Naive thymus-derived CD4-positive, alpha-beta T cell (primary cell): ENCODE results near the gene MYOCD. TPM values are rescaled to one million over a fixed set of nuclear protein-coding genes. Genes with fewer than 3 reads are reported as not detected.

Experiments
- ATAC-seq: fragments of 150-1000 bp; cut with Tn5 transposase; 2 replicates; pipeline ENCODE4 v1.10.0; 2021; ENCODE audit warnings: mild to moderate bottlenecking, moderate library complexity
- CTCF ChIA-PET: fragments of 350-600 bp; sonication (Branson Sonifier 250); formaldehyde crosslinking; loops from one replicate; lab custom pipeline; 2021; ENCODE audit warnings: antibody characterized with exemption; lab: Charles Lee
- POLR2A ChIA-PET: fragments of 350-600 bp; sonication (Branson Sonifier 250); formaldehyde crosslinking; loops from one replicate; lab custom pipeline; 2021; ENCODE audit warnings: antibody characterized with exemption, inconsistent platforms; lab: Charles Lee
- DNase-seq, 9 donors: peaks; one replicate each; pipeline versions ENCODE4 v3.0.0 to v3.0.0-alpha.2; 2020 to 2022; ENCODE audit warnings: mixed read lengths in 1 of 9
- H3K27ac ChIP-seq: one replicate; pipeline ENCODE4 v1.7.0; 2013; ENCODE audit warnings: mild to moderate bottlenecking, low read depth, low read length, moderate library complexity
- H3K27me3 ChIP-seq, 2 donors: one replicate each; pipeline ENCODE4 v1.7.0; 2013; ENCODE audit warnings: low read length in 2 of 2, mild to moderate bottlenecking in 2 of 2, moderate library complexity in 2 of 2; ENCODE audit not compliant: control insufficient read depth in 2 of 2, insufficient read depth in 2 of 2
- H3K36me3 ChIP-seq, 3 experiments: 1 replicate in 2 of 3; 2 replicates in 1 of 3; pipeline ENCODE4 v1.7.0; 2013; ENCODE audit warnings: low read length in 3 of 3, mild to moderate bottlenecking in 3 of 3, moderate library complexity in 1 of 3; ENCODE audit not compliant: insufficient read depth in 3 of 3, control insufficient read depth in 2 of 3
- H3K4me1 ChIP-seq, 2 donors: one replicate each; pipeline ENCODE4 v1.7.0; 2013; ENCODE audit warnings: low read length in 2 of 2, mild to moderate bottlenecking in 2 of 2, moderate library complexity in 1 of 2; ENCODE audit not compliant: control insufficient read depth in 2 of 2, insufficient read depth in 2 of 2
- H3K4me3 ChIP-seq: 2 replicates; pipeline ENCODE4 v1.7.0; 2013; ENCODE audit warnings: mild to moderate bottlenecking, low read length
- H3K9me3 ChIP-seq, 3 experiments: 1 replicate in 2 of 3; 2 replicates in 1 of 3; pipeline ENCODE4 v1.7.0; 2013; ENCODE audit warnings: low read length in 3 of 3; ENCODE audit not compliant: control insufficient read depth in 2 of 3
- H3K27ac Mint-ChIP-seq, 9 donors: one replicate each; pipeline ENCODE4 v1.8.0; 2020 to 2022; ENCODE audit warnings: mixed read lengths in 9 of 9, mild to moderate bottlenecking in 8 of 9, moderate library complexity in 5 of 9, inconsistent platforms in 2 of 9
- H3K27me3 Mint-ChIP-seq, 5 donors: one replicate each; pipeline ENCODE4 v1.8.0; 2021 to 2022; ENCODE audit warnings: mixed read lengths in 5 of 5, mild to moderate bottlenecking in 1 of 5
- H3K36me3 Mint-ChIP-seq, 5 donors: one replicate each; pipeline ENCODE4 v1.8.0; 2020 to 2022; ENCODE audit warnings: mixed read lengths in 5 of 5, mild to moderate bottlenecking in 3 of 5, inconsistent platforms in 1 of 5
- H3K4me1 Mint-ChIP-seq, 7 donors: one replicate each; pipeline ENCODE4 v1.8.0; 2020 to 2022; ENCODE audit warnings: mixed read lengths in 7 of 7, mild to moderate bottlenecking in 3 of 7, inconsistent platforms in 1 of 7
- H3K4me3 Mint-ChIP-seq, 10 donors: one replicate each; pipeline ENCODE4 v1.8.0; 2020 to 2022; ENCODE audit warnings: mild to moderate bottlenecking in 10 of 10, mixed read lengths in 10 of 10, moderate library complexity in 6 of 10, inconsistent platforms in 2 of 10
- H3K9me3 Mint-ChIP-seq, 11 donors: one replicate each; pipeline ENCODE4 v1.8.0; 2020 to 2022; ENCODE audit warnings: mixed read lengths in 11 of 11, mild to moderate bottlenecking in 4 of 11, inconsistent platforms in 1 of 11, moderate library complexity in 1 of 11
- intact Hi-C, 2 donors: fragments of 100-400 bp; cut with micrococcal nuclease; formaldehyde crosslinking; loops; one replicate each; pipeline ENCODE4 v1.15.1; 2023
- polyA plus RNA-seq, 2 donors: library from polyadenylated mRNA; unstranded; fragments of 300-500 nt; fragmentation: Illumina TruSeq; gene quantifications; one replicate each; pipeline ENCODE4 v1.2.3, GENCODE V29; 2021
- total RNA-seq, 6 experiments: library from RNA in 5 of 6; stranded (reverse) in 5 of 6; gene quantifications; 1 replicate in 5 of 6; 2 replicates in 1 of 6; pipeline ENCODE4 v1.2.3 and lab custom pipeline; 2021 to 2026

Gene MYOCD
- total and polyA plus RNA-seq, 7 experiments from 2014 or later: not detected

DNA sequence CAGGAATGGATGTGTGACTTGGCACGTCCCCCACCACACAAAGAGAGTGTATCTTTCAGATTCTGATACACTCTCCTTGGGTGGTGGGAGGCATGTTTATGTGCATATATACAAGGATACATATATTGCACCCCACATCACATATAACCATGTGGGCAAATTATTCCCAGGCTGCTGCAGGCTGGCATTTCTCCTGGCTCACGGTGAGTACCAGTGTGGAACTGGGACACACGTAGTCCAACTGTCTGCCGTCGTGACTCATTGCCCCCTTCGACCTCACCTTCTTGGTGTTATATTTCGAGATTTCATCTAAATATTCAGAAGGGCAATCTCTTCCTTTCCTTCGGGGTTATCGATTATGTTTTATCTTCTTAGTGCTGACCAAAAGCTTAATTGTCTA, 148.0 kb downstream of the MYOCD start:
- ATAC-seq: no peak
- no peak overlapping the region for H3K4me3 ChIP-seq

GRCh38 chr17:12814718-12815117, 149.0 kb downstream of the MYOCD start:
- CTCF ChIA-PET: no interaction called here
- Mint-ChIP-seq H3K9me3 (peaks cover 3 to 35% (median 10%) of the 10 kb centered on the region in 11 donors), H3K36me3 (no peaks in the 10 kb centered on the region), H3K4me1 (no peaks in the 10 kb centered on the region), H3K4me3 (no peak overlapping the region), H3K27me3 (peaks cover 0 to 3% (median 0%) of the 10 kb centered on the region in 5 donors), H3K27ac (no peak overlapping the region)
- Histone ChIP-seq H3K27ac (no peak overlapping the region), H3K9me3 (peaks cover 0 to 2% (median 0%) of the 10 kb centered on the region in 3 experiments), H3K36me3 (no peaks in the 10 kb centered on the region), H3K4me3 (no peak overlapping the region), H3K27me3 (no peaks in the 10 kb centered on the region), H3K4me1 (no peaks in the 10 kb centered on the region)
- intact Hi-C loops: no loop called here
- ATAC-seq: no peak
- no peak for DNase-seq
- POLR2A ChIA-PET: no interaction called here

More for the DNA sequence above, 148.0 kb downstream of the MYOCD start:
- CTCF ChIA-PET: no interaction called here
- intact Hi-C loops: no loop called here
- H3K4me1 Mint-ChIP-seq: no peaks in the 10 kb centered on the region
- no peaks in the 10 kb centered on the region for H3K27me3 ChIP-seq
- H3K27ac Mint-ChIP-seq: no peak overlapping the region
- H3K27ac ChIP-seq: no peak overlapping the region
- no peak overlapping the region for H3K4me3 Mint-ChIP-seq
- peaks cover 0 to 4% (median 0%) of the 10 kb centered on the region in 3 experiments for H3K9me3 ChIP-seq
- peaks cover 4 to 45% (median 16%) of the 10 kb centered on the region in 11 donors for H3K9me3 Mint-ChIP-seq
- no peak for DNase-seq
- no peaks in the 10 kb centered on the region for H3K4me1 ChIP-seq
- H3K27me3 Mint-ChIP-seq: peaks cover 0 to 3% (median 0%) of the 10 kb centered on the region in 5 donors
- H3K36me3 Mint-ChIP-seq: peaks cover 0 to 5% (median 0%) of the 10 kb centered on the region in 5 donors
- no peaks in the 10 kb centered on the region for H3K36me3 ChIP-seq
- POLR2A ChIA-PET: no interaction called here

- Mint-ChIP-seq H3K4me1 (no peaks in the 10 kb centered on the region), H3K36me3 (no peaks in the 10 kb centered on the region), H3K9me3 (peaks cover 2 to 29% (median 11%) of the 10 kb centered on the region in 11 donors), H3K27me3 (peaks cover 0 to 3% (median 0%) of the 10 kb centered on the region in 5 donors), H3K27ac (no peak overlapping the region), H3K4me3 (no peak overlapping the region)
- Histone ChIP-seq H3K36me3 (no peaks in the 10 kb centered on the region), H3K4me3 (no peak overlapping the region), H3K4me1 (no peaks in the 10 kb centered on the region), H3K27me3 (no peaks in the 10 kb centered on the region), H3K27ac (no peak overlapping the region), H3K9me3 (no peaks in the 10 kb centered on the region)
- intact Hi-C loops: no loop called here
- no peak for DNase-seq
- ATAC-seq: no peak
- ChIA-PET CTCF (no interaction called here), POLR2A (no interaction called here)
Measured at GRCh38 chr17:12815642-12816141, 150.0 kb downstream of the MYOCD start.

Other genes with a start within 250 kb of the MYOCD start
- not detected for gene ARHGAP44, start 123.6 kb downstream of the MYOCD start, total RNA-seq
- under 1 TPM; 0.09 TPM for gene ARHGAP44, start 123.6 kb downstream of the MYOCD start, polyA plus RNA-seq